ENCODE results near the gene EVA1A.
A peak's percentile ranks its signal among the peaks of the same experiment; 100 is the strongest.

Gene EVA1A

DNA sequence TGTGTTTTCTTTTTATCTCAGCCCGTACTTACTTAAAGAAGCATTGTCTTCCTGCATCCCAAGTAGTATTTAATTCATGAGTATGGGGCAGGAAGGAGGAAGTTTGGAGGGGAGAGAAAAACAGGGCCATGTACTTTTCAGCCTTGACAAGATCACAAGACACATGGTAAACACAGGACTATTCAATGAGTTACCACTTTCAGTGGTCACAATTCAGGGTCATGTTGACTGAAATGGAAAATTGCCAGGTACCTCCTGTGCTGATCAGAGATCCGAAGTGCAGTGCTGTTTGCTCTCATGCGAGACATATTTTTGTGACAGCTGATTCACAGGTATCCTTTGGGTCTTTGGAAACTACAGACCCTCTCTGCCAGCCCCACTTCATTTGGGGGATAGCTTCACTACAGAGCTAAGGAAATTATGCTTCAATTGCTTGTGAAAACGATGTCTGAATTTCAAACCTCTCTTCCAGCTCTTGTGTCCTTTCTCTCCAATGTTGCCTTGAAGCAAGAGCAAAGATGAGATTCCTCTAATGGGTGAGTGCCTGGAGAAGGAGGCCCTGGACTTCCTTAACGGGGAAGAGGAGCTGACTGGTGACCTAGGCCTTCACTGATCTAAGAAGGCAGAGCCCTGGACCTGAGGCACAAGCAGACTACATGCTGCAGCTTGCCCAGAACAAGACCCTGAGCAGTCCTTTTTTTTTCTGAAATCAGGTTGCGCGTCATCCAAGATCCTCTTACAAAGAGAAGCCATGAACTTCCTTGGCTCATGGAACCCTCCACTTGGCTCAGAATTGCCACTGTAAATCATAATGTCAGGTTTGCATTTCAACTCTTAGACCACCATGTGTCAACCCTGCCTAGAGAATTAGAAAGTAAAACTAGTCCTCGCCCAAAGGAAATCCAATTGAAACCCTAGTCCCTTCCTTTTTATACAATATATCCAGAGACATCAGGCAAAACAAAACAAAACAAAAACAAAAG is 44.1 kb downstream of the EVA1A start:
- H3K4me3 ChIP-seq (ENCODE audit: low read length), result no peak overlapping the region
- no peak for DNase-seq (ENCODE audit: low read depth)
- TF ChIP-seq, protein P1, sequence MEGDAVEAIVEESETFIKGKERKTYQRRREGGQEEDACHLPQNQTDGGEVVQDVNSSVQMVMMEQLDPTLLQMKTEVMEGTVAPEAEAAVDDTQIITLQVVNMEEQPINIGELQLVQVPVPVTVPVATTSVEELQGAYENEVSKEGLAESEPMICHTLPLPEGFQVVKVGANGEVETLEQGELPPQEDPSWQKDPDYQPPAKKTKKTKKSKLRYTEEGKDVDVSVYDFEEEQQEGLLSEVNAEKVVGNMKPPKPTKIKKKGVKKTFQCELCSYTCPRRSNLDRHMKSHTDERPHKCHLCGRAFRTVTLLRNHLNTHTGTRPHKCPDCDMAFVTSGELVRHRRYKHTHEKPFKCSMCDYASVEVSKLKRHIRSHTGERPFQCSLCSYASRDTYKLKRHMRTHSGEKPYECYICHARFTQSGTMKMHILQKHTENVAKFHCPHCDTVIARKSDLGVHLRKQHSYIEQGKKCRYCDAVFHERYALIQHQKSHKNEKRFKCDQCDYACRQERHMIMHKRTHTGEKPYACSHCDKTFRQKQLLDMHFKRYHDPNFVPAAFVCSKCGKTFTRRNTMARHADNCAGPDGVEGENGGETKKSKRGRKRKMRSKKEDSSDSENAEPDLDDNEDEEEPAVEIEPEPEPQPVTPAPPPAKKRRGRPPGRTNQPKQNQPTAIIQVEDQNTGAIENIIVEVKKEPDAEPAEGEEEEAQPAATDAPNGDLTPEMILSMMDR (conservative IDR thresholded peaks at IDR 0.05; ENCODE audit: low read length), result no peak

DNA sequence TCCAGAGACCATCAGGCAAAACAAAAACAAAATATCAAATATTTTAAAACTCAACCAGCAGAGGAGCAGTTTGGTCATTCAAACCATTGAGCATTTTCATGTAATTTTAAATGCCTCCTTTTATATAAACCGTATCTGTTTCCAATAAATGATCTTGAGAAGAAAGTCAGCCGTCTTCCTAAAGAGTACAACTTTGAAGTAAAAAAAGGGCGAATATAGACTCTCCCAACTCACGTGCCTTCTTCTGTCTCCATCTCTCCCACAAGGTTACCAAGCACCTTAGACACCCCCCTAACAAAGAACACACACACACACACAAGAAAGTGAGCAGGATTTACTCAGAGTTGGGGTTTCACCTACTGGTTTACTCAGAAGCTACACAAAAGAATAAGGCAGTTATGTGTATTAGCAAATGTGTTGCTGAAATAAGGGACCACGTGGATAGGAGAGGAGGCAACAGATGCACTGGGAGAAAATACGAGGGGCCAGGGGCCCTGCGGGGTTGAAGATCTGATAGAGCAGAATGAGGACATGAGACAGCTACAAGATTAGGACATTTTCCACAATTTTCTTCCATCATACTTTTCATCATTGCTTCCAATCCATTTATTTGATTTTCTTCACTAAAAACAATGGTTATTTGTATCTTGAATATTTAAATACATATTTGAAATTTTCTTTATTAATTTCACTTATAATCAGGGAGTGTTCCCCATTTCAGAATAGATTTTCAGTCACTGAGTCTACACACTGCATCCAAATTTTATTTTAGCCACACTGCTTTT is 45.0 kb downstream of the EVA1A start:
- TF ChIP-seq, protein P1 (conservative IDR thresholded peaks at IDR 0.05; ENCODE audit: low read length), result no peak
- DNase-seq (ENCODE audit: low read depth), result no peak

DNA sequence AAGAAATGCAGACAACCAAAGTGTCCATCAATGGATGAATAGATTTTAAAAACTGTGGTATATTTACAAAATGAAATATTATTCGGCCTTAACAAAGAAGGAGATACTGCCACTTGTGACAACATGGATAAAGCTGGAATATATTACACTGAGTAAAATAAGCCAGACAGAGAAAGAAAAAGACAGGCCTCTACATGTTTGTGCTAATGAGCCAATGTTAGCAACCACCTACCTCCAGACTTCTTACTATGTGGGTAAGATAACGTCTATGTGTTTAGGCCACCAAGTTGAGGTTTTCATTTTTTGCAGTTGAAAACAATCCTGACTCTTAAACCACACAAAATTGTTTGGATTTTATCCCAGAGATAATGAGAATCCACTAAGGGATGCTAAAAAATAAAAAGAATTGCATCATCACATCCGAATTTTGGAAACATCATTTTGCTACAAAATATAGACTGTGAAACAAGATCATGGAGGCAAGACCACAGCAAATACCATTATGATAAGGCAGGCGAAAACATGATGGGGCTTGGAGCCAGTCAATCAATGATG is 47.0 kb downstream of the EVA1A start:
- DNase-seq (ENCODE audit: low read depth), result peak; percentile 70
- TF ChIP-seq, protein P1 (conservative IDR thresholded peaks at IDR 0.05; ENCODE audit: low read length), result no peak
- H3K4me3 ChIP-seq (ENCODE audit: low read length), result no peak overlapping the region

More for the DNA sequence above, 45.0 kb downstream of the EVA1A start:
- no peak overlapping the region for H3K4me3 ChIP-seq (ENCODE audit: low read length)

DNA sequence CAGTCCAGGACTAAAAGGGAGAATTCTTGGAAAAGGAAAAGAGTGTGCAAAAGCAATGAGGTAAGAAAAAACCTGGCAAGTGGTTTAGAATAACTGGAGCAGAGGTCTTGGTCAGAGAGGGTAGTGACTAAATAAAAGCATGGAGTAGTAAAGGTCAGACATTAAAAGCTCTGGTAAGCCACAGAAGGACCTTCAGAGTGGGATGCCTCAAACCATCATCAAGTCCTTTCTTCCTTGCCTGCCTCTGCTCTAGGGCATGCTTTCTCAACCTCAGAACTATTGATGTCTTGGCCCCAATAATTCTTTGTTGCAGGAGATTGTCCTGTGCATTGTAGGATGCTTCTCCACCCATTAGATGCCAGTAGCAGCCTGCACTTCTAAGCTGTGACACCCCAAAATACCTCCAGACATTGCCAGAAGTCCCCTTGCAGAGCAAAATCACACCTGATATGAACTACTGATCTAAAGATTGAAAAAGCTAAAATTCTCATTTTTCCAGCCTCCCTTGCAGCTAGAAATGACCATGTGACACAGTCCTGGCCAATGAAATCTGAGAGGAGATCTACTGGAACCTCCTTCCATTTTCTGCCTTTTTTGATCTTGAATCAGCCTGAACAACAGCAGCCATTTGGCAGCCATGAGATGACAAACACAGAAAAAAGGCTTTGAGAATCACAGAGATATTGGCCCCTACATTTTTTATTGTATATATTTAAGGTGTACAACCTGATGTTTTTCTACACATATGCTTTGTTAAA is 48.1 kb downstream of the EVA1A start:
- no peak overlapping the region for H3K4me3 ChIP-seq (ENCODE audit: low read length)
- TF ChIP-seq, protein P1 (conservative IDR thresholded peaks at IDR 0.05; ENCODE audit: low read length), result no peak
- DNase-seq (ENCODE audit: low read depth), result no peak

DNA sequence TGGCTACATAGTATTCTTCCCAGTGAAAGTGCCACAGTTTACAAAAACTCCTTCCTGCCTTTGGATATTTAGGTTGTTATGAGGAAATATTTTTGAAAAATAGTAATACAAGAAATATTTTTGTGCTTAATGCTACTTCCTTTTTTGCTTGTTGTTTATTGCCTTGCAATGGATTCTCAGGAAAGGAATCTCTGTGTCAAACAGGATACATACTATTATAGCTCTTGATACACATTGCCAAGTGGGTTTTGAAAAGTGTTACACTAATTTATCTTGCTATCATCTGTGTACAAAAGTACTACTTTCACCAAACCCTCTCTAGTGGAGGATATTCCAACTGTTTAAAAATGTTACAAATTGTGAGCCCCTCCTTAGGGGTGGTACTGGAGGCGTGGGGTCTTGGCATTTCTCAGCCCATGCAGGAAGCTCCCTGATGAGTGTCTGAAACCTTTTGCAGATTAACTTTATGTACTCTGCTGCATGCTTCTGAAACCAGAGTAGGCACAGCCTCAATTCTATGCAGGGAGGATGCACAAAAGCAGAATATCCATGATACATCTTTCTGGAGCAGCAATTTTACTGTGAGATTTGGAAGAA is 54.5 kb downstream of the EVA1A start:
- TF ChIP-seq, protein P1 (conservative IDR thresholded peaks at IDR 0.05; ENCODE audit: low read length), result no peak
- DNase-seq (ENCODE audit: low read depth), result peak; percentile 34
- H3K4me3 ChIP-seq (ENCODE audit: low read length), result no peak overlapping the region

DNA sequence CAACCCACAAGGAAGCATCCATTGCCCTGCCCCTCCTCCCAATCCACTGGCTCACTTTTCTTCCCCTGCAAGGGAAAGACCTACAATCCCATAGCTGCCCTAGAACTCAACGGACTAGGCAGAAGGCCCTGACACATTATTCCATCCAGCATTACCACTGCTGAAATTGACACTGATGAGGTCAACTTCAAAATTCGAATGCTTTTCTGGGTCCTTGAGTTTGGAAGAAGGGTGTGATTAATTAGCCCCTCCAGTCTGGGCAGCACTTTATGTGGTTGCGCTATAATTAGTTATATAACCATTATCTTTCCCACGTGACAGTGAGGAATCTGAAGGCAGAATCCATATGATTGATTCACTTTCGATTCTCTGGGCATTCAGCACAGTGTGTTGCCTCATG is 55.7 kb downstream of the EVA1A start:
- TF ChIP-seq, protein P1 (conservative IDR thresholded peaks at IDR 0.05; ENCODE audit: low read length), result no peak
- no peak for DNase-seq (ENCODE audit: low read depth)
- no peak overlapping the region for H3K4me3 ChIP-seq (ENCODE audit: low read length)
